ENCODE data around the gene IL37.
"Not testable (repeated sequence)": the region's sequence is repeated elsewhere in the genome, so short reads cannot be mapped to it uniquely, and the experiment has no call there.

DNA sequence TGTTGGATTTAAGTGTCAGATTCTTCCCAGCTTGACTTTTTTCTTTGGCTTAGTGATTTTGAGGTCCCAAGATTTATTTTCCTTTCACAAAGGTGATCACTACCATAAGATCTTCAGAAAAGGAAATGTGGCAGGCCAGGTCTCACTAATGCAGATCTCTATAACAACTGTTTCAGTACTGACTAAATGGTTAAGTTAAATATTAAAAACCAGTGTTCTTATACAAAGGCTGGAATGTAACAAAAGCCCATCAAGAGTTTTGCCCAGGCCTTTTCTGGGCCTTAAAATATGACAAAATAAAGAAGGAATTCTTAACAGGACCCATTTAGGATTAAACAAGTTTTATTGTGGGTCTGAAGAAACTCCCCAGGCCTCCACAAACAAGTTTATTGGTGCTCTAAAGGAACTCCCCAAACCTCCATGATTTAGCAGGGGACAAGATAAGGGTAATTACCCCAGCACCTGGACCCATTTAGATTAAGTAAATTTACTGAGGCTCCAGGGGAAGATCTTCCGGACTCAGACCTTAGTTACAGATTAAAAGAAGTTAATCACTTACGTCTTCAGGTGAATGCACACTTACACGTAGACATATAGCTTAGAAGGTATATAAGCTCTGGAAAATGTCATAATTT lies 9.4 kb upstream of the IL37 start:
- TF ChIP-seq, protein P1, sequence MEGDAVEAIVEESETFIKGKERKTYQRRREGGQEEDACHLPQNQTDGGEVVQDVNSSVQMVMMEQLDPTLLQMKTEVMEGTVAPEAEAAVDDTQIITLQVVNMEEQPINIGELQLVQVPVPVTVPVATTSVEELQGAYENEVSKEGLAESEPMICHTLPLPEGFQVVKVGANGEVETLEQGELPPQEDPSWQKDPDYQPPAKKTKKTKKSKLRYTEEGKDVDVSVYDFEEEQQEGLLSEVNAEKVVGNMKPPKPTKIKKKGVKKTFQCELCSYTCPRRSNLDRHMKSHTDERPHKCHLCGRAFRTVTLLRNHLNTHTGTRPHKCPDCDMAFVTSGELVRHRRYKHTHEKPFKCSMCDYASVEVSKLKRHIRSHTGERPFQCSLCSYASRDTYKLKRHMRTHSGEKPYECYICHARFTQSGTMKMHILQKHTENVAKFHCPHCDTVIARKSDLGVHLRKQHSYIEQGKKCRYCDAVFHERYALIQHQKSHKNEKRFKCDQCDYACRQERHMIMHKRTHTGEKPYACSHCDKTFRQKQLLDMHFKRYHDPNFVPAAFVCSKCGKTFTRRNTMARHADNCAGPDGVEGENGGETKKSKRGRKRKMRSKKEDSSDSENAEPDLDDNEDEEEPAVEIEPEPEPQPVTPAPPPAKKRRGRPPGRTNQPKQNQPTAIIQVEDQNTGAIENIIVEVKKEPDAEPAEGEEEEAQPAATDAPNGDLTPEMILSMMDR (IDR thresholded peaks at IDR 0.05; ENCODE audit: low read depth, low read length), result not testable (repeated sequence)
- TF ChIP-seq POLR2A (IDR thresholded peaks at IDR 0.05; ENCODE audit: extremely low read depth, insufficient read length); MAX (IDR thresholded peaks at IDR 0.05; ENCODE audit: low read depth, low read length): not testable (repeated sequence)
